Stimulated activated CD4-positive, alpha-beta T cell treated with anti-CD3 and anti-CD28 coated beads, Interleukin-15, amount 100 ng/mL, for 1 hour (primary cell): ENCODE measurements around the gene KIF18B.

Source experiments
- DNase-seq, 2 donors: peaks; one replicate each; pipeline ENCODE4 v3.0.0-alpha.2; 2020; ENCODE audit warnings: low read depth in 1 of 2, low spot score in 1 of 2

Gene KIF18B

DNA sequence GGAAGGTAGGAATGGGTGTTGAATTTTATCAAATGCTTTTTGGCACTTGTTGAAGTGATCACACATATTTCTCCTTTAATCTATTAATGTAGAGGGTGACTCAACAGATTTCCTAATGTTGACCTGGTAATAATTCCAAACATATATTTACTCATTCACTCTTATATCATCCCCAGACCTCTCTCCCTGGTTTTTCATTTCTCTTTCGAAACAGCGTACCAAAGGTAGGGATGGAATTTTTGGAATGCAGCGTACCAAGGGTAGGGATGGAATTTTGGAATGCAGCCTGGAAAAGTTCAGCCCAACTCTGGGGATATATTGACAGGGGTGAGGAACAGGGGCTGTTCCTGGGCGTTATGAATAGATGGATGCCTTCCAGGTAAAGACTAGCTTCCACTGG, 7.3 kb downstream of the KIF18B start:
- DNase-seq, result no peak

DNA sequence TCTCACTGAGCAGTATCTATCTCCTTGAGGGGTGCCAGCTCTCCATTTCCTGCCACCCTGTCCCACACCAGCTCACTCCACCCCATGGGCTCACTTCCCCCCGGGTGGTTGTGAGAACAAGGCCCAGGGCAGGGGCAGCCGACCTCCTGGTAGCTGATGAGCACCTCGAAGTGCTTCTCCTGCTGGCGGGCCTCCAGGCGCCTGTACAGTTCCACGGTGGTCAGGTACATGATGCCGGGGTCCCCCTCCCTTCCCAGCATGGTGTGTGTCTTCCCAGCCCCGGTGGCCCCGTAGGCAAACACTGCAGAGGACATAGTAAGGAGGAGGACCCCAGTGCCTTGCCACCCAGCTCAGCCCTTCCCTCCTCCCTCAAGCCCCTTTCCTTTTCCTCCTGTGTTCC, 12.5 kb downstream of the KIF18B start:
- no peak for DNase-seq

DNA sequence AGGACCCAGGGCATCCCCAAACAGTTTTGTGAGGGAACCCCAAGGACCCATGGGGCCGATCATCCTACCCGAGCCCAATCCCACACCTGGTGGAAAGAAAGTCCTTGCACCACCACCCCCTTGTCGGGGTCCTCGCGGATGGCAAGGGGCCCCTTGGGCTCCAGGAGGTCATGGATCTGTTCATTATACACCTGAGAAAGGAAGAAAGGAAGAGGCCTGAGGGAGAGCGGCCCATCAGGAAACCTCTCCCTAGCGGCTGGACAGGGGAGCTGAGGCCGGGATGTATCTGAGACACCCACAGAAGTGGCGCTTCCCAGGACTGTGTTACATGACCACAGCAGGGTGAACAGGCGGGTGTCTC, 12.8 kb downstream of the KIF18B start:
- DNase-seq, result no peak

DNA sequence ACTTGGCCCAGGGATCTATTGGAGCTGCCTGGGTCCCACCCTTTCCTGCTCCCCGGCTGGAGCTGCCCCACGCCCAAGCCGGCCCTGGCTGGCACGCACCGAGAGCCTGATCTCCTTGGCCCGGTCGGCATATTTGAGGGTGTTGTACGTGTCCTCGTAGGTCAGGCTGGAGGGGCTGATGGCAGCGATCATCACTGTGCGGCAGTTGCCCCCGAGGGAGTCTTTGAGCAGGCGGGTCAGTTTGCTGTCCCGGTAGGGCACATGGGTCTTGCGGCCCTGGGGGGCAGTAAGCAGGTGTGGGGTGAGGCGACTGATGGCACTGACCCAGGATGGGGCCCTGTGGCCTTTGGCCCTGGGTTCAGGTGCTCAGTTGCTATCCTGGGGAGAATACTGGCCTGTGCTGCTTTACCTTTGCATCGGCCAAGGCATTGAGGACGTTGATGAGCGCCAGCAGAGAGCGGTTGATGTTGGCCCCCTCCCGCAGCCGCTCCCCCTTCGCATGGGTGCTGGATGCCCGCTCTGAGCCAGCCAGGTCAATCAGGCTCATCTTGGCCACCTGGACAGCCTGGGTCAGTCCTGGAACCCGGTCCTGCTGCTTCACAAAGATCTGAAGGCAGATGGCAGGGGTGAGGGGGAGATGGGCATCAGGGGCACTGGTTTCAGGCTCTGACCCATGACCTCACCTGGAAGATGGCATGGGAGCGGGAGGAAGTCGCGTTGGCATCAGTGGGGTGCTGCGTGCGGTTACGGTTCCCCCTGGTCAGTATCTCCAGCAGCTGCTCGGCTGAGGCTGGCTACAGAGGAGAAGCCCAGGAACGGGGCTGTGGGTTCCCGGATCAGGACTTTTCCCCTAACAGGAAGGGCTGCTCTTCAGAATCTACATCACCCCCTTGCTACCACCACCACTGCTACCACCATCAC, 13.5 kb downstream of the KIF18B start:
- DNase-seq, result no peak

DNA sequence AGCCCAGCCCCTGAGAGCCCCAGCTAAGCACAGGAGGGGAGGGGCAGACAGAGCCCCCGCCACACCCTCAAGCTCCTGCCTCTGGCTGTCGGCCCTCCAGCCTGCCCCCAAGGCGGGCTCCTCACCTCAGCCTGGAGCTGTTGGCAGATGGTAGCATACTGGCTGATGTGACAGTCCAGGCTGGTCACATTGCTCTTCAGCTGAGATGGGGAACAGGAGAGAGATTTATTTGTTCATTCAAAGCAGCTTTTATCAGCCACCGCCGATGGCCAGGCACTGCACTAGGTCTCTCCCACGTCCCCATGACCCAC, 14.8 kb downstream of the KIF18B start:
- no peak for DNase-seq

DNA sequence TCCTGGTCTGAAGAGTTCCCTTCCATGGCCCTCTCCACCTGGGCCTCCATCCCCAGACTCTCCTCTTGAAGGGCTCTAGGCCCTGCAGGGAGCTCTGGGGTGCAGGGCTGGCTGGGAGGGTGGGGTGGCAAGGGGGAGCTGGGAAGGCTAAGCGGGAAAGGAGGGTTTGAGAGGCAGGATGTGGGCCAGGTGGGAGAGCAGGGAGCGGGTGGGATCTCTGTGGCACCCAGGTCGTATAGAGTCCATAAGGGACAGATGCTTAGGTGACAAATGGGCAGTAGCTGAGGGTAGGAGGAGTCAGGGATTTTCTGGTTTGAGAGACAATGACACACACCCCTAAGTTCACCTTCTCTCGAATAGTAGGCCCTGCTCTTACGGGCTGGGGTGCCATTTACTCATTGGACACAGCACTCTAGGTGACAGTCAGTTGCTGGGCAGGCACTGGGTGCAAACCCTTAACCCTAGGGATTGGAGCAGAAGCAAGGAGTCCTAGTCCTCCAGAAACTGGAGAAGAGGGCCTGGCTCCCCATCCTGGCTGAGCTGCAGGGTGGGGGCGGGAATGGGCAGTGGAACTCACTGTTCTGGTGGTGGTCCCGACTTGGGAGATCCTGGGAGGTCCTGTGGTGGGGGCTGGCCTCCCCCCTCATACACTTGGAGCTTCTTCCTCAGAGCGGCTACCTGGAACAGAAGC, 15.3 kb downstream of the KIF18B start:
- DNase-seq, result no peak

DNA sequence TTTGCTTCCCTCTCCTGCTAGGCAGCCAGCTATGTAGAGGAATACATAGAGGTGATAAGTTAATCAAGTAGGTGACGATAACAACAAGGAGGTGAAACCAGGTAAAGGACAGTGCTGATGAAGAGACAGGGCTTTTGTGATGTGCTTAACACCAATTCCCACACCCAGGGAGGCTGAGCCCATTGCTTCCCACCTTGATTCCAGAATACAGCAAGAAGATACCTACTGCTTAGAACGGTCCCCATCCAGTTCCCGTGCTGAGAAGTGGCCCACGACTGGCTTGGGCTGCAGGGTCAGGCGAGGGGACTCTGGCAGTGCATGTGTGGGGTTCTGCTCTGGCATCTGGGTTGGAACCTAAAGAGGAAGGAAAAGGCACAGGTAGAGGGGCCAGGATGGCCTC, 16.2 kb downstream of the KIF18B start:
- no peak for DNase-seq

DNA sequence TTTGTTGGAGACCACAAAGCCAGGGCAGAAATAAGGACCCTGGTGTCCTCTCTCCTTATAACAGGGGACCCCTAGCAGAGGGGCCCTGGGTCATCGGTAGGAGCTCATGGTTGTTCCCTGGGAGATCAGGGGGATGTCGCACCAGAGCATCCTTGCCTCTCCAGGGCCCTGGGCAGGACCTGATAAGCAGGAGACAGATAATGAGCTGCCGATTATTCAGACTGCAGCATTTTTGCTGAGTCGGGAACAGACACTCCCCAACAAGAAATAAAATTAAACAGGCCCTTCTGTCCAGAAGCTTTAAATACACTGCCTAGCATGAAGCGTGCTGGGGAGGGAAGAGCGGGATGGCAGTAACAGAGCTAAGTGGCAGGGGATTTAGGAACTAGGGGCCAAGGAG, 16.9 kb downstream of the KIF18B start:
- no peak for DNase-seq

DNA sequence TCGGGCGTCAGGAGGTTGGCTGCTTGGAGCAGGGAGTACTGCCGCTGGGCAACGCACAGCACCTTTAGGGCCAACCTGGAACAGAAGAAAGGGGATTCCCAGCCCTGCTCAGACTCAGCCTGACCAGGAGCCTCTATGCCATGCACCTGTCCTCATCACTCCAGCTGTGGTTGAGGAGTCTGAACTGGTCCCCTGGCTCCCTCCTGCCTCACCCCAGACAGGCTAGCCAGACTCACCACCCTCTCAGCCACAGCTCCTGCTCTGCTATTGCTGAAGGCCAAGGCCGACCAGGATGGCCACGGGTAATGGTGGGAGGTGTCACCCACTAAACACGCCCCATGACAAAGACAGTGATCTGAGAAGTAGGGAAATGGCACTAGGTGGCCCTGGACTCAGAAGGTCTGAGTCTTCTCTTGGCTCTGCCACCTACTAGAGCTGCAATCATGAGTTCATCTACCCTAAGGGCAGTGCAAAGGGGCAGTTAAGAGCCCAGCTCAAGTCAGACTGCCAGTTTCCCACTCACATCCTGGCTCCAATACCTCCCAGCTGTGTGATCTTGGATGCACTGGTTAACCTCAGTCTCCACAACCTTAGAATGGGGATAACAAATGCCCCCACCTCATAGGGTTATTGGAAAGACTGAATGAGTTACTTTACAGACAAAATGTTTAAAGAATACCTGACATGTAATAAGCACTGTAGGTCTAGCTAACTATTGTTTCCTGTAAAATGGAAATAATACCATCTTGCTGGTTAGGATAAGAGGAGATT, 18.4 kb downstream of the KIF18B start:
- no peak for DNase-seq

DNA sequence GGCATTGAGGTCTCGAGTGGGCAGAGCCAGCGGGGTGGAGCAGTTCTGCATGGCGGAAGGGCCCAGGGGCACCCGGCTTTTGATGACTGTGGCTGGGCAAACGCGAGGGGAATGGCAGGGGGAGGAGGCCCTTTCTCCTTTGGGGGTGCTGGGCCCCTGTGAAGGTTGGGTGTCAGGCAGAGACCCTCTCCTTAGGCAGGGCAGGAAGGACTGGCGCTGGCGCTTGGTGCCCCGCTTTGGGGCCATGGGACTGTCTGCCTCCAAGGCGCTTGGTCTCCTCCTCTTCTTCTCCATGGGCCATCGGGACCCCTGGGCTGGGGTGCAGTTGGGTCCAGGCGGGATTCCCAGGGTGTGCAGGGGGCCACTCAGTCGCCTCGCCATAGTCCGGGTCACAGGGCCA, 19.4 kb downstream of the KIF18B start:
- DNase-seq, result no peak

DNA sequence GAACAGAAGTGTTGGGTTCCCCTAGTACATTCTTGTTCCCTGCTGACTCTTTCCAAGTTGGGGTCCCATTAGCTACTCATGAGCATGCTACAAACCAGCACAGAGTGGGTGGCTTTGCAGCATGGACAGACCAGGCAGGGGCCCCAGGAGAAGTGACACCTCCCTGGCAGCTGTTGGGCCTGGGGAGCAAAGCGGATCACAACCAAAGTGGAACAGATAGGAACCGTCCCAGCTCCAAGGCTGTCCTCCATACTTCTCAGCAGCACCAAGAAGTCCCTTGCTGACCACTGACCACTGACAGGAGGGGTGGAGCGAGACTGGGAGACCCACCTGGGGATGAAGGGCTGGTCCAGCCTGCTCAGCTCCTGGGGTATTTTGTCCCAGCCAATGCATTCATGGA, 19.9 kb downstream of the KIF18B start:
- DNase-seq, result no peak

DNA sequence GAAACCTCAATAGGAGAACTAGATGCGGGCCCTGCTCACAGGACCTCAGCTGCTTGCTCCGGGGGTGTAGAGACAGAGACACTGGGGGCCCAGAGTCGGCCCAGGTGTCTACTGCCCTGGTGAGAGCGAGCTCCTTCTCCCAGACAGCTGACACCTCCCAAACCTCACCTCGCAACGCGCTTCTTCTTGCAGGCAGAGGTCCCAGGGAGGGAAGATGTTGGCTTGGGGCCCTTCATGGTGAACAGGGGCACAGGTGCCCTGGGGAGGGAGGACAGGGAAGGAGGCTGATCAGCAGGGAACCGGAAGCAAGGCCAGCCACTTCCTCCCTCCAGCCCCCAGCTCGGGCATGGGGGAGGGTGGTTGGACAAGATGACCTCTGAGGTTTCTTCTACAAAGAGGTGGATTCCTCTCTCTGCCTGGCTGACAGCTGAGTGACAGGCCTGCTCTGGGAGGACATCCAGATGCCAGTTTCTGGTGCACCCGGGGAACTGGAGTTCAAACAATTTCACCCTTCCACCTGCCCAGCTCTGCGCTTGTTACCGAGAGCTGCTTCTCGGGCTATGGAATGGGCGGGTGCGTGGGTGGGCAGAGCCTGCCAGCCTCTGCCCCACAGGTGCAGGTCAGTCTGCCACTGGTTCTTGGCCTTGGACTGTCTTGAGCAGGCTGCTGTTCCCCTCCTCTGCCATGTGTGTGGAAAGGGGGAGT, 20.6 kb downstream of the KIF18B start:
- no peak for DNase-seq

DNA sequence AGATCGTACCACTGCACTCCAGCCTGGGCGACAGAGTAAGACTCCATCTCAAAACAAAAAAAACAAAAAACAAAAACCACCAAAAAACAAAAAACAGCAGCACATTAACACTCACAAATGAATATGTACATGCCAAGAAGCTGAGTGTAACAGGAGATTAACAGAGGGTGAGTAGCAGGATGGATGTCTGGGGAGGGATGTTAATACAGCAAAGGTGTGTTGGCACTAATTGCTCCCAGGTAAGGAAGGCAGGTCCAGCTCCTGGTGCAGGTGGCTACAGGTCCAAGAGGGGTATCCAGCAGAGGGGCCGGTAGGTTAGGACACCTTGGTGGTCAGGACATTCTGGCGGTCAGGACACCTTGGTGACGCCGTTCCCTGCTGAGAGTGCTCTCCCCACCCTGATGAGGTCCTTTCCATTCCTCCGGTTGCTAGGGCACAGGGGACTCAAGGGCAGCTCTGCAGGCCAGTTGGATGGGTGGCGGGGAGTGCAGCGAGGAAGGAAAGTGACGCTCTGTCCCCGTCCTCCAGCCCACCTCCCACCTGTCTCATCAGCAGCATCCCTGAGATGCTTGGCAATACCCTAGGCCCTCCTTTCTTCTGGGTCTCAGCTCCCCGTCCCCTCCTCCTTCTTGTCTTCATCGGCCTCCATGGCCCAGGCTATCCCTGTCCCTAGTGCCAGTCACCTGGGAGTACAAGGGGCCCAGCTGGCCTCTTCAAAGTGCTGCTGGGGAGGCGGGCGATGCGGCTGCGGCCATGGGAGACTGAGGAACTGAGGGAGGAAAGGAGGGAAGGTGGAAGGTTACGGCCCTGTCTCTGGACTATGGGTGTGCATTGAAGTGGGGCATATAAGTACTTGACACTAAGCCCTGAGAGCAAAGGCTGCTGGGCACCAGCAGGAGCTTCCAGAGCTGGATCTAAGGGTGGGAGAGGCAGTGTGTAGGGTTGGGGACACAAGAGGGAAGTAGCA, 21.6 kb downstream of the KIF18B start:
- DNase-seq, result no peak

DNA sequence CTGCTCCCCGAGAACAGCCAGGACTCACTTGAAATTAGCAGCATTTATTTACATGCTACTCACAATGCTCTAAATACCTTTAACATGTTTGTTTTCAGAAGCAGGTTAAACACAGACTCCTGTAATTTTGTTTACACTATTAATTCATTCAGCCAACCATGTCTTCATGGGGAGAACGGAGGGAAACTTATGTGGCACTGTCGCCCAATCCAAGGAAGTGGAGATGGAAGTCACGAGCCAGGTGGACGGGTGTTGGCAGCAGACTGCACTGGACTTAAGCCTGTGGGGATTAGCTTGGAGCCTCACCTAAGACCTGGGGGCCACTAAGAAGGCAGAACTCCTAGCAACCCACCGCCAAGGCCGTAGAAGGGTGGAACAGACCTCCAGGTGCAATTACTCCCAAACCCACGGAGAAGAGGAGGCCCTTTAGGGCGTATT, 23.4 kb downstream of the KIF18B start:
- no peak for DNase-seq

DNA sequence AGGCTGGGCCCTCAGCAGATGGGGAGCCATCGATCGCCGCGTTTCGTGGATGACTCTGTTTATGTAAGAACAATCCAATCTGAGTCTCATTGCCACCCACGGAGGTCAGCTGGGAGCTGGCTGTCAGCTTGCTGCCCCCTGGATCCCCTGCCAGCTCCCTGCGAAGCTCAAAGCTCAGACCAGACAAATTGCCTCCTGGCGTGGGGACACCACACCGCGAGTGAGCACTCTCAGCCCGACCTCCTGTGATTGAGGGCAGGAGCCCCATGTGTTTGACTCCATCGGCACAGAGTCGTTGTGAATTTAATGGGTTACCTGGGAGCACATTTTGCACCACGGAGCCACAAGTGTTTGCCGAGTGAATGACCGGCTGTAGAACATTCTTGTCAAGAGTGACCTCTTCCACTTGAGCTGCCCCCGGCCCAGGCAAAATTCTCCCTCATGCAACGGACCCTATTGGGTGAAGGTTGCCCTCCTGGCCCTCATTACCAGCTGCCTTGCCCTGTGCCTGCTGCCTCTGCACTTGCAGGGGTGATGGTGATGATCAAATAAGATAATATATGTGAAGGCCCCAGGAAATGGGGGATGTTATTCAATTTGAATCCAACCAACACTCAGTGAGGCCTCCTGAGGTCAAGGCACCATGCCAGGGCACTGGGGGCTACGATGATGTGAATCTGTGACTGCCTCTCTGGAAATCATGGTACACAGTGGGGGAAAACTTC, 24.7 kb downstream of the KIF18B start:
- DNase-seq, result no peak

DNA sequence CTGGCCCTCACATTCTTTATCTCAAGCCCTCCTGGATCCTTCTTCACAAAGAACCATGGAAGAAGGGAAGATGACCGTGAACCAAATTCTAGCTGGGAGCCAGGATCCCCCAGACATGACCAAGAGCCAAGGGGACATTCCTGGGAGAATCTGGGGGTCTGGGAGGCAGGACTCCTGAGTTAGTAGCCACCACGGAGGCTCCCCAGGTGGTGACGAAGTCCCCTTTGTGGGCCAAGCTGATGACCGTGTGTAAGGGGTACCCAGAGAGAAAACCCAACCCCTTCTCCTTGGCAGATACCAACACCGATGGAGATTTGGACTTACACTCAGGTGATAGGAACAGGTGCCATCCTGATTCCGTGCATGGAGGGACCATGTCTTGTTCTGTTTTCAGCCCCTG, 25.4 kb downstream of the KIF18B start:
- DNase-seq, result no peak

DNA sequence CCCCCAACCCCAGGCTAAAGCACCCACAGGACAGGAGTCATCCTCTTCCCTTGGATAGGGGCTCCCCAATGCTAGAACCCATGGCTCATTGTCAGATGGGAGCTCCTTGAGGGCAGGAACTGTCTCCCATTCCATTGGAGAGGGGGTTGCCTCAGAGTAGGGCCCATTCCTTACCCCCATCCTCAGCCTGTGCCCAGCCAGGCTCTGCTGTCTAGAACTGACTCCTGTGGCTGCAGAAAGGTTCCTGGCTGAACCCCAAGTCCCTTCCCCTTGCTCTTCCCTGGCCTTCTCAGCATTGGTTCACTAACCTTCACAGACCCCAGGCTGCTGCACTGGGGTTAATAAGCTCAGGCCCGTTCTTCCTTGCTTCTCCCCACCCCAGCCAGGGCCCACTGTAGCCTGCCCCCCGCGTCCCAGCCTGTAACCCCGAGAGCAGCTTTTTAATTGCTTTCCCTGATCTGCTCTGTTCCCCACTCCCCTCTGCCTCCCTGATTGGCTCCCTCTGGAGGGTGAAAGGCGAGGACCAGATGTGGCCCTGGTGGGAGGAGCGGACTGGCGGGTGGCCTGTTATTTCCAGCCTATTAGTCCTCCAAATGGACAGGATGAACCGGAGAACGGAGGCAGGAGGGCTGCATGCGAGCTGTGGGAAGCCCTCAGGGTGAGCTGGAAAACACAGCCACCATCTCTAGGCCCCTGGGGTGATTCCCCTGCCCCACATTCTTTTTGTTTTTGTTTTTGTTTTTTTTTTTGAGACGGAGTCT, 26.3 kb downstream of the KIF18B start:
- DNase-seq, result no peak

DNA sequence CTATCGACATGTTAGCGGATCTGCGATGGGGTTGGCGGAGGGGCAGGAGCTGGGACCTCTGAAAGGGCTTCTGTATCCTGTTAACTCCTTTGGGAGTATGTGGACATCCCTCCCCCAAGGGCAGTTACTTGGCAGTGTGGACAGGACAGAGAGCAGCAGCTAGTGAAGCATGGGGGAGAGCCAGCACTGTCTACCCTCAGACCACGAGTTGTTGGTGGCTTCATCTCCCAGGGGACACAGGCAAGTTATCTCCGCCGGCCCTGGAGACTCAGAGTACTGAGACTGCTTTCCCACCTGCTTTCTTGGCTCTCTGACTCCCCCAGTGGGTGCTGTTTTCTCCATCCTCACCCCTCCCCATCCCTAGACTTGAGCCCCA, 27.0 kb downstream of the KIF18B start:
- no peak for DNase-seq
